ENCODE measurements around the gene STYXL1. TPM values are rescaled to one million over a fixed set of nuclear protein-coding genes. Genes with fewer than 3 reads are reported as not detected.
"Not testable (repeated sequence)": the region's sequence is repeated elsewhere in the genome, so short reads cannot be mapped to it uniquely, and the experiment has no call there.

The STYXL1 gene
- total and polyA plus RNA-seq, 2 experiments from 2014 or later, result 28.0 to 39.2 TPM

- TF ChIP-seq ETS1 (IDR thresholded peaks at IDR 0.05) (no peak), JUNB (IDR thresholded peaks at IDR 0.05; ENCODE audit: unreplicated experiment) (no peak), POLR2AphosphoS5 (IDR thresholded peaks at IDR 0.05; ENCODE audit: low read depth) (no peak), EZH2 (IDR thresholded peaks at IDR 0.05; ENCODE audit: low read depth, unreplicated experiment) (no peak), ZNF114 (CRISPR knock-in tag; IDR thresholded peaks at IDR 0.05) (no peak), ZNF462 (CRISPR knock-in tag; IDR thresholded peaks at IDR 0.05) (no peak), NANOG (IDR thresholded peaks at IDR 0.05; ENCODE audit: borderline replicate concordance) (no peak)
Observed at GRCh38 chr7:76089865-76090475, 42.2 kb upstream of the STYXL1 start (continued).

GRCh38 chr7:76087362-76087791 lies 39.6 kb upstream of the STYXL1 start:
- H3K4me1 Mint-ChIP-seq; H3K9me2 ChIP-seq (ENCODE audit: insufficient read depth); H3K9me3 Mint-ChIP-seq; H3K4me1 ChIP-seq (ENCODE audit: insufficient read depth); H3K27me3 ChIP-seq (ENCODE audit: insufficient read depth); H3K27ac ChIP-seq (ENCODE audit: low read depth); H3K79me2 ChIP-seq (replicated peaks; ENCODE audit: insufficient read depth); H3K27ac Mint-ChIP-seq; H2AFZ ChIP-seq; DNase-seq (ENCODE audit: low spot score); H3K4me3 ChIP-seq; H3K27me3 Mint-ChIP-seq (ENCODE audit: insufficient read depth, low read depth, poor library complexity); H4K20me1 ChIP-seq (replicated peaks; ENCODE audit: insufficient read depth); ATAC-seq; H3K36me3 Mint-ChIP-seq (ENCODE audit: low read depth); H3K4me2 ChIP-seq; H3K4me3 Mint-ChIP-seq; H3F3A ChIP-seq (replicated peaks; ENCODE audit: low read depth); H3K36me3 ChIP-seq (ENCODE audit: insufficient read depth): not testable (repeated sequence)

Data from GM23338 (cell line).